Activated CD4-positive, alpha-beta memory T cell treated with anti-CD3 and anti-CD28 coated beads for 36 hours (primary cell): ENCODE data around the gene NUMA1. TPM values are rescaled to one million over a fixed set of nuclear protein-coding genes. Genes with fewer than 3 reads are reported as not detected.

ENCODE experiments used
- CTCF ChIA-PET: fragments of 350-600 bp; sonication (Branson Sonifier 250); formaldehyde crosslinking; loops from one replicate; lab custom pipeline; 2021; ENCODE audit warnings: antibody characterized with exemption, inconsistent platforms; lab: Charles Lee
- POLR2A ChIA-PET: fragments of 350-600 bp; sonication (Branson Sonifier 250); formaldehyde crosslinking; loops from one replicate; lab custom pipeline; 2021; ENCODE audit warnings: antibody characterized with exemption; lab: Charles Lee
- DNase-seq: peaks from one replicate; pipeline ENCODE4 v3.0.0-alpha.2; 2020
- H3K27ac Mint-ChIP-seq: one replicate; pipeline ENCODE4 v1.8.0; 2021; ENCODE audit warnings: mixed read lengths
- H3K27me3 Mint-ChIP-seq: one replicate; pipeline ENCODE4 v1.8.0; 2021; ENCODE audit warnings: mixed read lengths
- H3K36me3 Mint-ChIP-seq: one replicate; pipeline ENCODE4 v1.8.0; 2021; ENCODE audit warnings: mixed read lengths
- H3K4me1 Mint-ChIP-seq: one replicate; pipeline ENCODE4 v1.8.0; 2021; ENCODE audit warnings: low read depth, mixed read lengths
- H3K4me3 Mint-ChIP-seq: one replicate; pipeline ENCODE4 v1.8.0; 2021; ENCODE audit warnings: mild to moderate bottlenecking, mixed read lengths
- H3K9me3 Mint-ChIP-seq: one replicate; pipeline ENCODE4 v1.8.0; 2021; ENCODE audit warnings: mixed read lengths
- intact Hi-C: fragments of 100-400 bp; cut with micrococcal nuclease; formaldehyde crosslinking; loops from one replicate; pipeline ENCODE4 v1.15.1; 2023
- total RNA-seq, 2 experiments: library from RNA; stranded (reverse); gene quantifications; one replicate each; pipeline ENCODE4 v1.2.3, GENCODE V29; 2021

Gene NUMA1, protein sequence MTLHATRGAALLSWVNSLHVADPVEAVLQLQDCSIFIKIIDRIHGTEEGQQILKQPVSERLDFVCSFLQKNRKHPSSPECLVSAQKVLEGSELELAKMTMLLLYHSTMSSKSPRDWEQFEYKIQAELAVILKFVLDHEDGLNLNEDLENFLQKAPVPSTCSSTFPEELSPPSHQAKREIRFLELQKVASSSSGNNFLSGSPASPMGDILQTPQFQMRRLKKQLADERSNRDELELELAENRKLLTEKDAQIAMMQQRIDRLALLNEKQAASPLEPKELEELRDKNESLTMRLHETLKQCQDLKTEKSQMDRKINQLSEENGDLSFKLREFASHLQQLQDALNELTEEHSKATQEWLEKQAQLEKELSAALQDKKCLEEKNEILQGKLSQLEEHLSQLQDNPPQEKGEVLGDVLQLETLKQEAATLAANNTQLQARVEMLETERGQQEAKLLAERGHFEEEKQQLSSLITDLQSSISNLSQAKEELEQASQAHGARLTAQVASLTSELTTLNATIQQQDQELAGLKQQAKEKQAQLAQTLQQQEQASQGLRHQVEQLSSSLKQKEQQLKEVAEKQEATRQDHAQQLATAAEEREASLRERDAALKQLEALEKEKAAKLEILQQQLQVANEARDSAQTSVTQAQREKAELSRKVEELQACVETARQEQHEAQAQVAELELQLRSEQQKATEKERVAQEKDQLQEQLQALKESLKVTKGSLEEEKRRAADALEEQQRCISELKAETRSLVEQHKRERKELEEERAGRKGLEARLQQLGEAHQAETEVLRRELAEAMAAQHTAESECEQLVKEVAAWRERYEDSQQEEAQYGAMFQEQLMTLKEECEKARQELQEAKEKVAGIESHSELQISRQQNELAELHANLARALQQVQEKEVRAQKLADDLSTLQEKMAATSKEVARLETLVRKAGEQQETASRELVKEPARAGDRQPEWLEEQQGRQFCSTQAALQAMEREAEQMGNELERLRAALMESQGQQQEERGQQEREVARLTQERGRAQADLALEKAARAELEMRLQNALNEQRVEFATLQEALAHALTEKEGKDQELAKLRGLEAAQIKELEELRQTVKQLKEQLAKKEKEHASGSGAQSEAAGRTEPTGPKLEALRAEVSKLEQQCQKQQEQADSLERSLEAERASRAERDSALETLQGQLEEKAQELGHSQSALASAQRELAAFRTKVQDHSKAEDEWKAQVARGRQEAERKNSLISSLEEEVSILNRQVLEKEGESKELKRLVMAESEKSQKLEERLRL (N-terminal part only)
- 100 to 1,000 TPM; 149 to 158 TPM for total RNA-seq

GRCh38 chr11:72080326-72081183 is at the start of gene NUMA1, which contains the start of gene LRRC51:
TSS of gene NUMA1 (minus strand) at chr11:72080542. CDS start at chr11:72035943, 44,599 bp downstream.
TSS of gene LRRC51 (plus strand) at chr11:72080850. CDS start at chr11:72089084, 8,234 bp downstream.
- ChIA-PET CTCF (interaction anchor here (1.7 to 4.1 kb wide), 3 partner anchors 40 to 55 kb away, joined by 4 to 26 read pairs (median 13); no protein-coding TSS in a partner anchor), POLR2A (no interaction called here)
- peak within 1 kb of the TSS; percentile 92 for H3K4me3 Mint-ChIP-seq
- DNase-seq = peak; percentile 100
- peaks cover 31% of the 10 kb centered on the region for H3K4me1 Mint-ChIP-seq
- H3K27ac Mint-ChIP-seq = peak within 1 kb of the TSS; percentile 96
- H3K36me3 Mint-ChIP-seq = peaks cover 7% of the 10 kb centered on the region
- intact Hi-C loops = loop anchor here (1.0 kb wide), 6 partner anchors 23 to 293 kb away; partner anchors contain the start of genes ANAPC15, LAMTOR1 and XNDC1N
- H3K9me3 Mint-ChIP-seq = no peaks in the 10 kb centered on the region
- H3K27me3 Mint-ChIP-seq = no peaks in the 10 kb centered on the region

- Mint-ChIP-seq H3K36me3 (peaks cover 11% of the 10 kb centered on the region), H3K4me3 (no peak overlapping the region), H3K9me3 (peaks cover 22% of the 10 kb centered on the region), H3K27ac (no peak overlapping the region), H3K27me3 (peaks cover 19% of the 10 kb centered on the region), H3K4me1 (no peaks in the 10 kb centered on the region)
- intact Hi-C loops = no loop called here
- ChIA-PET POLR2A (no interaction called here), CTCF (interaction anchor here (0.6 to 1.6 kb wide), 2 partner anchors 14 to 148 kb away, joined by 3 to 6 read pairs; no protein-coding TSS in a partner anchor)
- DNase-seq = no peak
These were observed 49.0 kb upstream of the NUMA1 start for GRCh38 chr11:72129381-72129780.

DNA sequence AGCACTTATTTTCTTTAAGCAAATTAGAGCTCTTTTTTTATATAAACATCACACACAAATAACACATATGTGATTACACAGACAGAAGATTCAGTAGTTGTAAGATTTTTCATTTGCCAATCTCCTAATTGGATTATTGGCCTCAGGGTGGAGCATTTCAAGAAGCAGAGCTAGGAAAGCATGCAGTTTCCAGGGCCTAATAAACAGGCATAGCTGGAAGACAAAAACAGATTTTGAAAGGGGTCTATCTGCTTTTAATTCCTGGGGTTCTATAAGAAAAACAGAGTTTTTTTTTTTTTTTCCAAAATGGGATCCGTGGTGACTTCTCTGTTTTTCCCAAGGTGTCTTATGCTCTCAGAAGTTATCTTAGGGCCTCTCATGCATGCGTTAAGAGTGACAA is 47.6 kb upstream of the NUMA1 start:
- CTCF ChIA-PET = interaction anchor here (4.4 kb wide), 1 partner anchor 16 kb away, joined by 21 read pairs; no protein-coding TSS in a partner anchor
- peaks cover 11% of the 10 kb centered on the region for H3K36me3 Mint-ChIP-seq
- peaks cover 22% of the 10 kb centered on the region for H3K9me3 Mint-ChIP-seq
- POLR2A ChIA-PET = no interaction called here
- H3K4me3 Mint-ChIP-seq = no peak overlapping the region
- intact Hi-C loops = no loop called here
- DNase-seq = no peak
- no peak overlapping the region for H3K27ac Mint-ChIP-seq
- no peaks in the 10 kb centered on the region for H3K4me1 Mint-ChIP-seq
- H3K27me3 Mint-ChIP-seq = peaks cover 13% of the 10 kb centered on the region

DNA sequence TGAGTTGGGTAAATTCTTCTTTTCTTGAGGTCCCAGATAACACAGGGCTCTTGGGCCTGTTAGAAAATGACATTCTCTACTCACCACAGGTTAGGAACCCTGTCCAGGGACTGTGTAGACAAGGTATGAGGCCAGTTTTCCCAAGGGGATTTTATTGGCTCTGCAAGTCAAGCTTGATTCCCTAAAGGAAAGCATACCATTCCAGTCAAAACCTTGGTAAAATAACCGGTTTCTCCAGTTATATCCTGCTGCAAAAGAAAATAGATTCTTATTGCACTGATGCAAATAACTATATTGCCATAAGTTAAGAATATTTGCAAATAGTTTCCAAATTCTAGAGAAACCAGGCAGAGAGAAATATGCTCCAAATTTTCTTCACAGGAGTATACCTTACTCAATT is 45.6 kb upstream of the NUMA1 start:
- Mint-ChIP-seq H3K9me3 (peaks cover 22% of the 10 kb centered on the region), H3K27me3 (peaks cover 9% of the 10 kb centered on the region), H3K4me1 (no peaks in the 10 kb centered on the region), H3K4me3 (no peak overlapping the region), H3K27ac (no peak overlapping the region), H3K36me3 (peaks cover 11% of the 10 kb centered on the region)
- intact Hi-C loops = no loop called here
- no peak for DNase-seq
- ChIA-PET POLR2A (no interaction called here), CTCF (interaction anchor here (4.4 kb wide), 1 partner anchor 18 kb away, joined by 21 read pairs; no protein-coding TSS in a partner anchor)

DNA sequence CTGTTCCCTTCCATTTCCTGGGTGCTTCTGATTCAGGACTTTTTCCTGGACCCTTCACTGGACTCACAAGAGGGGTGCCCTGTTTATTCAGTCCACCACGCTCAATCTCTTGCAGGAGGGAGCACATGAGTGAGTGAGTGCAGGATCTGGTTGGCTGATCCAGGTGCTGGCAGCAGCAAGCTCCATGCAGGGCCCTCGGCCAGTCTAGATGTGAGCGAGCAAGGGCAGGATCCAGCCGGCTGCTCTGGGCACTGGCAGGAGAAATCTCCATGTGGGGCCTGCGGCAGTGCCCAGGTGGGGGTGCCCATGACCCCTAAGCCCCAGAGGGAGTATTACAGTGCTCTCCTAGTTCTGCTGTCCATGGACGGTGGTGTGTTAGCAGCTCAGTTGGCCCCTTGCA is 43.7 kb upstream of the NUMA1 start:
- peaks cover 9% of the 10 kb centered on the region for H3K36me3 Mint-ChIP-seq
- H3K27ac Mint-ChIP-seq = no peak overlapping the region
- ChIA-PET POLR2A (no interaction called here), CTCF (no interaction called here)
- no peak for DNase-seq
- peaks cover 5% of the 10 kb centered on the region for H3K27me3 Mint-ChIP-seq
- H3K4me1 Mint-ChIP-seq = no peaks in the 10 kb centered on the region
- no peak overlapping the region for H3K4me3 Mint-ChIP-seq
- intact Hi-C loops = no loop called here
- peaks cover 20% of the 10 kb centered on the region for H3K9me3 Mint-ChIP-seq

GRCh38 chr11:72123117-72123653 is 42.8 kb upstream of the NUMA1 start:
- intact Hi-C loops = no loop called here
- H3K9me3 Mint-ChIP-seq = peaks cover 11% of the 10 kb centered on the region
- ChIA-PET CTCF (interaction anchor here (0.7 kb wide), 1 partner anchor 20 kb away, joined by 4 read pairs; no protein-coding TSS in a partner anchor), POLR2A (interaction anchor here (0.9 kb wide), 1 partner anchor 20 kb away, joined by 3 read pairs; no protein-coding TSS in a partner anchor)
- DNase-seq = no peak
- no peak overlapping the region for H3K27ac Mint-ChIP-seq
- no peak overlapping the region for H3K4me3 Mint-ChIP-seq
- no peaks in the 10 kb centered on the region for H3K4me1 Mint-ChIP-seq
- H3K36me3 Mint-ChIP-seq = peaks cover 2% of the 10 kb centered on the region
- no peaks in the 10 kb centered on the region for H3K27me3 Mint-ChIP-seq

DNA sequence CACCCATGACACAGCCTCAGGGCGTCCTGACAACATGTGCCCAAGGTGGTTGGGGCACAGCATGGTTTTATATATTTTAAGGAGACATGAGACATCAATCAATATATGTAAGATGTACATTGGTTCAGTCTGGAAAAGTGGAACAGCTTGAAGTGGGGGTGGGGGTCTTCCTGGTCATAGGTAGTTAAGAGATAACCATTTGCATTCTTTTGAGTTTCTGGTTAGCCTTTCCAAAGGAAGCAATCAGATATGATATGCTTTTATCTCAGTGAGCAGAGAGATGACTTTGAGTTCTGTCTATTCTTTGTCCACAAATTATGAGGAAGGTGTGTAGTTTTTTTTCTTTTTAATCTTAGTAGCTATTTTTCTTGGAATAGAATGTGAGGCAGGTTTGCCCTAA is 42.3 kb upstream of the NUMA1 start:
- no peak overlapping the region for H3K27ac Mint-ChIP-seq
- ChIA-PET POLR2A (interaction anchor here (0.9 kb wide), 1 partner anchor 21 kb away, joined by 3 read pairs; no protein-coding TSS in a partner anchor), CTCF (no interaction called here)

DNA sequence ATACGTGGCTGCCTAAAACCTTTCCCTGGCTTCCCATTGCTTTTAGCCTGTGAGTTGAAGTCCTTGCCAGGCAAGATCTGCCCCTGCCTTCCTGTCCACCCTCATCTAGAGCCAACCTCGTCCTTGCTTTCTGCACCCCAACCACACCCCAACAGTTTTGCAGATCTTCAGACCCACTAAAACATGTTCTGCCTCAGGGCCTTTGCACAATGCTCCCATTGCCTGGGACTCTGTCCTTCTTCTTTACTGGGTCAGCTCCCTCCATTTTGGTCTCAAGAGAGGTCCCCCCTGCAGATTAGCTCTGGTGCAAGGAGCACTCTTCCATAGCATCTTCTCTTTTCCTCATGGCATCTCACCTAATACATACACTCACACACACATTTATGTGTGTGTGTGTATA is 40.6 kb upstream of the NUMA1 start:
- H3K4me1 Mint-ChIP-seq = no peaks in the 10 kb centered on the region
- ChIA-PET CTCF (interaction anchor here (1.1 kb wide), 1 partner anchor 23 kb away, joined by 6 read pairs; no protein-coding TSS in a partner anchor), POLR2A (no interaction called here)
- H3K4me3 Mint-ChIP-seq = no peak overlapping the region
- no peaks in the 10 kb centered on the region for H3K27me3 Mint-ChIP-seq
- no peaks in the 10 kb centered on the region for H3K9me3 Mint-ChIP-seq
- DNase-seq = no peak
- no peak overlapping the region for H3K27ac Mint-ChIP-seq
- no peaks in the 10 kb centered on the region for H3K36me3 Mint-ChIP-seq
- intact Hi-C loops = no loop called here

More for the DNA sequence above, 42.3 kb upstream of the NUMA1 start:
- H3K9me3 Mint-ChIP-seq = peaks cover 5% of the 10 kb centered on the region
- H3K4me3 Mint-ChIP-seq = no peak overlapping the region
- no peaks in the 10 kb centered on the region for H3K27me3 Mint-ChIP-seq
- no peaks in the 10 kb centered on the region for H3K4me1 Mint-ChIP-seq
- intact Hi-C loops = no loop called here
- H3K36me3 Mint-ChIP-seq = no peaks in the 10 kb centered on the region
- no peak for DNase-seq

GRCh38 chr11:72119198-72119597 is 38.9 kb upstream of the NUMA1 start:
- ChIA-PET POLR2A (no interaction called here), CTCF (interaction anchor here (1.4 kb wide), 1 partner anchor 25 kb away, joined by 5 read pairs; no protein-coding TSS in a partner anchor)
- no peak for DNase-seq
- Mint-ChIP-seq H3K9me3 (no peaks in the 10 kb centered on the region), H3K4me3 (no peak overlapping the region), H3K27ac (no peak overlapping the region), H3K27me3 (no peaks in the 10 kb centered on the region), H3K36me3 (no peaks in the 10 kb centered on the region), H3K4me1 (no peaks in the 10 kb centered on the region)
- intact Hi-C loops = no loop called here

DNA sequence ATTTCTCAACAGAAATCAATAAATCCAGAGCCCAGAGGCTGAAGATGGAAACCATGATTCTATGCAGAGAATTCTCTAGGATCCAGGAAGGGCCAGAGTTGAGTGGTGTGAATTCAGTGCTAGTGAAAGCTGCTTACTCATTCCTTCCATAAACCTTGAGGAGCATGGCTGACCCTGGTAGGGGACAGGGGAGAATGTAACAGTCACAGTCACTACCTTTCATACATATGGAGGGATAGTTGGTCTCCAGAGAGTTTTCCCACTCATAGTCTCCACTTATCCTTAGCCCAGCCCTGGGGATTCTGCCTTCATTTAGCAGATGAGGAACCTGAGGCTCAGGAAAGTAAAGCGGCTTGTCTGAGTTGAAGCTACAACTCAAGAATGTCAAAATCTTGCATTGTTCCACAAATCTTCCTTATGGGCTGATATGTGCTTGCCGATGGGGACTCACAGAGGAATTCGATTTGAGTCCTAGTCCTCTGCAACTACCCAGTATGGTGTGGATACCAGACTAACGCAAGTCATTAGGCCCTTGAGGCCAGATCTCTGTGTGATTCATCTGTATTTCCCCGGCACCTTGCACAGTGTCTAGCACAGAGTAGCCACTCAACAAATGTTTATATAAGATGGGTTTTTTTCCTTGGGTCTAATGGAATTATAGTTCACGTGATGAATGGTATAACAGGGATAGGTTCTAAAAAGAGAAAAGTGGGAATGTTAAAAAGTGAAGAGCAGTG is 35.8 kb upstream of the NUMA1 start:
- Mint-ChIP-seq H3K4me3 (no peak overlapping the region), H3K9me3 (no peaks in the 10 kb centered on the region), H3K27ac (no peak overlapping the region), H3K27me3 (no peaks in the 10 kb centered on the region), H3K36me3 (no peaks in the 10 kb centered on the region), H3K4me1 (peaks cover 15% of the 10 kb centered on the region)
- CTCF ChIA-PET = no interaction called here
- intact Hi-C loops = no loop called here
- DNase-seq = no peak
- POLR2A ChIA-PET = no interaction called here
